Endothelial cell of umbilical vein (primary cell): ENCODE measurements around the gene C11orf21. TPM values are rescaled to one million over a fixed set of nuclear protein-coding genes. Genes with fewer than 3 reads are reported as not detected.
"Not testable (repeated sequence)": the region's sequence is repeated elsewhere in the genome, so short reads cannot be mapped to it uniquely, and the experiment has no call there.

Experiments used
- BruUV-seq: library from RNA; stranded (reverse); fragments of 400-500 nt; replicated peaks from 2 replicates; lab custom pipeline; 2021; lab: Mats Ljungman, UMichigan
- CTCF ChIA-PET: fragments of 300-600, 350-600 bp; sonication (Branson Sonifier 250); formaldehyde crosslinking; loops from one replicate; lab custom pipeline; 2021; ENCODE audit warnings: antibody characterized with exemption, inconsistent platforms; lab: Charles Lee
- POLR2A ChIA-PET: fragments of 300-600, 350-600 bp; sonication (Branson Sonifier 250); formaldehyde crosslinking; loops from one replicate; lab custom pipeline; 2021; ENCODE audit warnings: antibody characterized with exemption, inconsistent platforms; lab: Charles Lee
- DNase-seq: peaks from one replicate; pipeline ENCODE4 v3.0.0-alpha.2; 2011; ENCODE audit warnings: low read depth, low spot score
- FAIRE-seq: peaks from 2 replicates; lab custom pipeline; 2011; peaks lifted over from hg19 to GRCh38; lab: Jason Lieb, UNC
- H2AFZ ChIP-seq: 2 replicates; pipeline ENCODE4 v1.6.0; 2012; ENCODE audit warnings: low read depth, low read length, control low read depth, inconsistent platforms
- H3K27ac ChIP-seq: 2 replicates; pipeline ENCODE4 v1.5.1; 2011; ENCODE audit warnings: low read depth, mild to moderate bottlenecking, control low read depth, low read length, moderate library complexity; ENCODE audit not compliant: insufficient read depth
- H3K27me3 ChIP-seq, 2 experiments: 2 replicates each; pipeline versions ENCODE4 v1.6.0 to v1.6.1; 2011; ENCODE audit warnings: low read length in 2 of 2, mixed read lengths in 1 of 2; ENCODE audit not compliant: control insufficient read depth in 2 of 2, insufficient read depth in 2 of 2
- H3K36me3 ChIP-seq, 2 experiments: 2 replicates in 1 of 2; 3 replicates in 1 of 2; pipeline ENCODE4 v1.5.1; 2011; ENCODE audit warnings: low read length in 2 of 2, mild to moderate bottlenecking in 1 of 2, moderate library complexity in 1 of 2; ENCODE audit not compliant: control insufficient read depth in 2 of 2, insufficient read depth in 2 of 2; ENCODE audit errors: extremely low read depth in 1 of 2
- H3K4me1 ChIP-seq: 3 replicates; pipeline ENCODE4 v1.5.1; 2011; ENCODE audit warnings: mild to moderate bottlenecking, low read length; ENCODE audit not compliant: control insufficient read depth, insufficient read depth; ENCODE audit errors: extremely low read depth
- H3K4me2 ChIP-seq: 2 replicates; pipeline ENCODE4 v1.6.1; 2011; ENCODE audit warnings: low read length, control low read depth, mixed read lengths; ENCODE audit not compliant: insufficient read depth
- H3K4me3 ChIP-seq, 3 experiments: fragments of 200-600 bp in 1 of 3; sonication (generic), shearing (Covaris generic) in 1 of 3; replicated peaks in 1 of 3; 2 replicates each; pipeline ENCODE4 v1.5.1; 2011 to 2016; ENCODE audit warnings: control low read depth in 3 of 3, low read length in 3 of 3, mild to moderate bottlenecking in 2 of 3, inconsistent platforms in 1 of 3, low read depth in 1 of 3, moderate library complexity in 1 of 3; ENCODE audit not compliant: insufficient read depth in 1 of 3
- H3K79me2 ChIP-seq: 2 replicates; pipeline ENCODE4 v1.6.0; 2012; ENCODE audit warnings: low read length, inconsistent platforms; ENCODE audit not compliant: control insufficient read depth, insufficient read depth
- H3K9ac ChIP-seq: replicated peaks from 2 replicates; pipeline ENCODE3; 2011; ENCODE audit warnings: low read length, control low read depth; ENCODE audit not compliant: insufficient read depth; ENCODE audit errors: extremely low read depth
- H3K9me1 ChIP-seq: replicated peaks from 3 replicates; pipeline ENCODE4 v1.6.0; 2011; ENCODE audit warnings: mild to moderate bottlenecking, low read length; ENCODE audit not compliant: control insufficient read depth, insufficient read depth; ENCODE audit errors: extremely low read depth
- H3K9me3 ChIP-seq: replicated peaks from 2 replicates; pipeline ENCODE4 v1.5.1; 2012; ENCODE audit warnings: low read length, inconsistent platforms; ENCODE audit not compliant: control insufficient read depth, insufficient read depth
- H4K20me1 ChIP-seq: replicated peaks from 2 replicates; pipeline ENCODE3; 2011; ENCODE audit warnings: mild to moderate bottlenecking, low read length; ENCODE audit not compliant: control insufficient read depth, insufficient read depth; ENCODE audit errors: extremely low read depth
- CTCF ChIP-seq, 2 donors: IDR thresholded peaks; 1 replicate in 1 of 2; 2 replicates in 1 of 2; pipeline ENCODE4 v1.5.1; 2011; ENCODE audit warnings: low read length in 2 of 2, mild to moderate bottlenecking in 2 of 2, moderate library complexity in 2 of 2, control low read depth in 1 of 2, inconsistent platforms in 1 of 2, low read depth in 1 of 2; ENCODE audit not compliant: insufficient read depth in 1 of 2; ENCODE audit errors: extremely low read depth in 1 of 2
- EZH2 ChIP-seq: IDR thresholded peaks from 2 replicates; pipeline ENCODE4 v1.6.1; 2012; ENCODE audit warnings: borderline replicate concordance, low read depth, mild to moderate bottlenecking, moderate library complexity, low read length, inconsistent platforms; ENCODE audit not compliant: severe bottlenecking
- FOS ChIP-seq: IDR thresholded peaks from 2 replicates; pipeline ENCODE4 v1.6.1; 2011; ENCODE audit warnings: mild to moderate bottlenecking, low read length, moderate library complexity, borderline replicate concordance; ENCODE audit not compliant: insufficient read depth
- GATA2 ChIP-seq: IDR thresholded peaks from 2 replicates; pipeline ENCODE4 v1.7.0; 2011; ENCODE audit warnings: low read depth, mild to moderate bottlenecking, moderate library complexity, mixed read lengths, low read length; ENCODE audit not compliant: insufficient read length, insufficient read depth
- JUN ChIP-seq: IDR thresholded peaks from 2 replicates; pipeline ENCODE4 v1.6.1; 2011; ENCODE audit warnings: borderline replicate concordance, low read depth; ENCODE audit not compliant: insufficient read length, insufficient read depth
- MAX ChIP-seq: IDR thresholded peaks from 2 replicates; pipeline ENCODE4 v1.6.1; 2011; ENCODE audit not compliant: insufficient read depth, insufficient read length
- MYC ChIP-seq: IDR thresholded peaks from one replicate; pipeline ENCODE4 v1.6.1; 2011; ENCODE audit warnings: mild to moderate bottlenecking, low read depth, low read length
- POLR2A ChIP-seq: IDR thresholded peaks from 2 replicates; pipeline ENCODE4 v1.6.1; 2012; ENCODE audit warnings: low read depth, mild to moderate bottlenecking, control low read depth, low read length
- POLR2AphosphoS5 ChIP-seq: IDR thresholded peaks from 2 replicates; pipeline ENCODE4 v1.6.1; 2012; ENCODE audit warnings: low read depth, mild to moderate bottlenecking, control low read depth, low read length, moderate library complexity; ENCODE audit not compliant: insufficient read depth
- dilution Hi-C: fragments of 300-500 bp; cut with MboI; formaldehyde crosslinking; loops from one replicate; pipeline ENCODE4 v1.15.0; 2019; ENCODE audit warnings: low sequenced_read_pairs; ENCODE audit not compliant: extremely low pct_ligation_motif_present
- intact Hi-C: fragments of 100-400 bp; cut with micrococcal nuclease; formaldehyde crosslinking; loops from one replicate; pipeline ENCODE4 v1.10.0; 2022
- polyA plus RNA-seq, 4 experiments: library from polyadenylated mRNA; depleted of rRNA in 3 of 4; stranded (reverse) in 3 of 4; unstranded in 1 of 4; fragments of >200 nt; gene quantifications; 2 replicates each; pipeline versions ENCODE4 v1.2.1 to v1.2.3, GENCODE V29; 2011 to 2012; ENCODE audit warnings: missing spikeins in 1 of 4
- total RNA-seq: library from RNA; stranded (reverse); gene quantifications from 2 replicates; pipeline ENCODE4 v1.2.3, GENCODE V29; 2021

The C11orf21 gene
- total and polyA plus RNA-seq, 2 donors (not counting 3 experiments of a cell fraction or from before 2014, with no cell fraction given): not detected

DNA sequence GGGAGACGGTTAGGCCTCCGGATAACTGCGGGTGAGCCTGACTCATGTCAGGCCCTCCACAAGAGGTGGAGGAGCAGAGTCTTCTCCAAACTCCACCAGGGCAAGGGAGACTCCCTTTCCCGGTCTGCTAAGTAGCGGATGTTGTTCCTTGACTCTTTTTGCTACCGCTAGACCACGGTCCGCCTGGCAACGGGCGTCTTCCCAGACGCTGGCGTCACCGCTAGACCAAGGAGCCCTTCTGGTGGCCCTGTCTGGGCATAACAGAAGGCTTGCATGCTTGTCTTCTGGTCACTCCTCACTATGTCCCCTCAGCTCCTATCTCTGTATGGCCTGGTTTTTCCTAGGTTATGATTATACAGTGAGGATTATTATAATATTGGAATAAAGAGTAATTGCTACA is 15.4 kb downstream of the C11orf21 start:
- FAIRE-seq, dilution Hi-C loops: not testable (repeated sequence)
- H3K27me3 ChIP-seq: peaks cover 4 to 13% of the 10 kb centered on the region in 2 experiments

DNA sequence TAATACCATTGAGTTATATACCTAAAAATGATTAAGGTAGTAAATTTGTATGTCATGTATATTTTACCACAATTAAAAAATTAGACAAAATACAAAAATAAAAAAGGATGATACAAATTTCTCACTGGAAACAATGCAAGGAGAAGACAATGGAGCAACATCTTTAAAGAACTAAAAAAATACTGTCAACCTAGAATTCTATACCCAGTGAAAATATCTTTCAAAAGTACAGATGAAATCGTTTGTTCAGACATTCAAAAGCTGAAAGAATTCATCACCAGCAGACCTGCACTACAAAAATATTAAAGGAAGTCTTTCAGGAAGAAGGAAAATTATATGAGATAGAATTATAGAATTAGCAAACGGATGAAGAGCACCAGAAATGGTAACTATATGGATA is 21.5 kb downstream of the C11orf21 start:
- Histone ChIP-seq H3K9me3 (no peaks in the 10 kb centered on the region), H2AFZ (no peak overlapping the region), H3K79me2 (no peaks in the 10 kb centered on the region), H3K9me1 (no peaks in the 10 kb centered on the region), H3K27ac (no peak overlapping the region), H3K4me2 (no peak overlapping the region), H4K20me1 (no peaks in the 10 kb centered on the region), H3K9ac (no peak overlapping the region), H3K27me3 (peaks cover 9 to 23% of the 10 kb centered on the region in 2 experiments), H3K4me3 (no peak overlapping the region), H3K4me1 (no peaks in the 10 kb centered on the region), H3K36me3 (no peaks in the 10 kb centered on the region)
- FAIRE-seq (no peak), DNase-seq (no peak)
- no peak for TF ChIP-seq CTCF (IDR thresholded peaks at IDR 0.05; ENCODE audit: extremely low read depth in 1 of 2, insufficient read depth in 1 of 2, low read depth in 1 of 2, low read length in 2 of 2)
- no peak for TF ChIP-seq GATA2
- no peak for TF ChIP-seq FOS
- no peak for TF ChIP-seq EZH2
- no peak for TF ChIP-seq POLR2A
- TF ChIP-seq MYC: no peak
- no peak for TF ChIP-seq JUN
- TF ChIP-seq POLR2AphosphoS5: no peak
- no peak for TF ChIP-seq MAX
- no TSS peak for BruUV-seq
- POLR2A ChIA-PET: no interaction called here
- intact Hi-C loops (no loop called here), dilution Hi-C loops (no loop called here)
- CTCF ChIA-PET: interaction anchor here (1.2 kb wide), 1 partner anchor 11 kb away, joined by 3 read pairs; no protein-coding TSS in a partner anchor

More for the DNA sequence above, 15.4 kb downstream of the C11orf21 start:
- DNase-seq, H4K20me1 ChIP-seq, POLR2A ChIA-PET, H3K4me1 ChIP-seq, H3K36me3 ChIP-seq, H3K79me2 ChIP-seq, BruUV-seq, H3K9ac ChIP-seq, H3K9me3 ChIP-seq, H3K4me3 ChIP-seq, intact Hi-C loops, H2AFZ ChIP-seq, CTCF ChIA-PET, H3K27ac ChIP-seq, H3K4me2 ChIP-seq, H3K9me1 ChIP-seq: not testable (repeated sequence)
